Measurements from ENCODE around the gene RALGPS2.

The RALGPS2 gene

GRCh38 chr1:178954325-178954690 lies 229.3 kb downstream of the RALGPS2 start:
- H3K23ac ChIP-seq (ENCODE audit: low read depth, low read length, poor library complexity), result peak overlapping the region; percentile 35
- peaks cover 0 to 3% (median 0%) of the 10 kb centered on the region in 3 experiments for H3K27me3 ChIP-seq (ENCODE audit: control insufficient read depth in 3 of 3, insufficient read depth in 3 of 3, low read depth in 1 of 3, low read length in 3 of 3)
- no peak overlapping the region for H4K91ac ChIP-seq (ENCODE audit: low read depth, low read length, poor library complexity)
- H2BK15ac ChIP-seq (ENCODE audit: low read length), result no peak overlapping the region
- DNase-seq (ENCODE audit: low spot score), result no peak
- no peak overlapping the region for H2BK5ac ChIP-seq (ENCODE audit: low read length)
- no peak overlapping the region for H3K27ac ChIP-seq (replicated peaks; ENCODE audit: low read length)
- no peak overlapping the region for H2AK5ac ChIP-seq (ENCODE audit: low read depth, low read length)
- no peak overlapping the region for H2BK12ac ChIP-seq (ENCODE audit: low read length)
- no peaks in the 10 kb centered on the region for H3K79me1 ChIP-seq (ENCODE audit: low read depth, low read length)
- no peak overlapping the region for H3K9ac ChIP-seq (ENCODE audit: low read depth, low read length, poor library complexity)
- H3K4me1 ChIP-seq (ENCODE audit: control insufficient read depth in 2 of 2, insufficient read depth in 1 of 2, low read depth in 1 of 2, low read length in 2 of 2), result no peaks in the 10 kb centered on the region
- H3K18ac ChIP-seq (ENCODE audit: low read length), result no peak overlapping the region
- no peak overlapping the region for H3K4ac ChIP-seq (ENCODE audit: low read length)
- H3K4me3 ChIP-seq (ENCODE audit: low read length in 2 of 2), result no peak overlapping the region
- no peaks in the 10 kb centered on the region for H3K36me3 ChIP-seq (replicated peaks in 1 of 2; ENCODE audit: control insufficient read depth in 2 of 2, insufficient read depth in 2 of 2, low read length in 2 of 2)
- no peak overlapping the region for H4K8ac ChIP-seq (ENCODE audit: low read depth, low read length)
- no peaks in the 10 kb centered on the region for H3K9me3 ChIP-seq (replicated peaks in 1 of 2; ENCODE audit: control insufficient read depth in 2 of 2, insufficient read depth in 1 of 2, low read depth in 1 of 2, low read length in 2 of 2)
- no peak overlapping the region for H2BK120ac ChIP-seq (ENCODE audit: low read depth, low read length)
- no peak overlapping the region for H3K14ac ChIP-seq (ENCODE audit: low read length)
- WGBS, 2 donors (ENCODE audit: extremely low coverage in 2 of 2, insufficient read length in 2 of 2, insufficient replicate concordance in 1 of 2), result no CpG with 5 or more reads among the region's 11 CpGs
- H3K4me2 ChIP-seq (ENCODE audit: insufficient read depth, low read length, poor library complexity, severe bottlenecking), result no peak overlapping the region
- no peak overlapping the region for H2AFZ ChIP-seq (ENCODE audit: low read length)

GRCh38 chr1:178954937-178955336 lies 229.9 kb downstream of the RALGPS2 start:
- Histone ChIP-seq H3K4me2 (ENCODE audit: insufficient read depth, low read length, poor library complexity, severe bottlenecking) (no peak overlapping the region), H2BK12ac (ENCODE audit: low read length) (no peak overlapping the region), H3K14ac (ENCODE audit: low read length) (no peak overlapping the region), H2BK15ac (ENCODE audit: low read length) (no peak overlapping the region), H3K4ac (ENCODE audit: low read length) (no peak overlapping the region), H3K9ac (ENCODE audit: low read depth, low read length, poor library complexity) (no peak overlapping the region), H2BK5ac (ENCODE audit: low read length) (no peak overlapping the region), H3K27me3 (ENCODE audit: control insufficient read depth in 3 of 3, insufficient read depth in 3 of 3, low read depth in 1 of 3, low read length in 3 of 3) (peaks cover 0 to 3% (median 0%) of the 10 kb centered on the region in 3 experiments), H4K8ac (ENCODE audit: low read depth, low read length) (no peak overlapping the region), H2BK120ac (ENCODE audit: low read depth, low read length) (no peak overlapping the region), H3K4me3 (ENCODE audit: low read length in 2 of 2) (no peak overlapping the region), H3K4me1 (ENCODE audit: control insufficient read depth in 2 of 2, insufficient read depth in 1 of 2, low read depth in 1 of 2, low read length in 2 of 2) (no peaks in the 10 kb centered on the region), H3K23ac (ENCODE audit: low read depth, low read length, poor library complexity) (no peak overlapping the region), H3K9me3 (replicated peaks in 1 of 2; ENCODE audit: control insufficient read depth in 2 of 2, insufficient read depth in 1 of 2, low read depth in 1 of 2, low read length in 2 of 2) (no peaks in the 10 kb centered on the region), H4K91ac (ENCODE audit: low read depth, low read length, poor library complexity) (no peak overlapping the region), H3K27ac (replicated peaks; ENCODE audit: low read length) (no peak overlapping the region), H2AFZ (ENCODE audit: low read length) (no peak overlapping the region), H2AK5ac (ENCODE audit: low read depth, low read length) (no peak overlapping the region), H3K36me3 (replicated peaks in 1 of 2; ENCODE audit: control insufficient read depth in 2 of 2, insufficient read depth in 2 of 2, low read length in 2 of 2) (no peaks in the 10 kb centered on the region), H3K79me1 (ENCODE audit: low read depth, low read length) (no peaks in the 10 kb centered on the region), H3K18ac (ENCODE audit: low read length) (no peak overlapping the region)
- WGBS, 2 donors (ENCODE audit: extremely low coverage in 2 of 2, insufficient read length in 2 of 2, insufficient replicate concordance in 1 of 2), result no CpG with 5 or more reads among the region's 6 CpGs
- no peak for DNase-seq (ENCODE audit: low spot score)

GRCh38 chr1:178955391-178955954 lies 230.4 kb downstream of the RALGPS2 start:
- Histone ChIP-seq H2BK5ac (ENCODE audit: low read length) (no peak overlapping the region), H3K9me3 (replicated peaks in 1 of 2; ENCODE audit: control insufficient read depth in 2 of 2, insufficient read depth in 1 of 2, low read depth in 1 of 2, low read length in 2 of 2) (no peaks in the 10 kb centered on the region), H3K4me2 (ENCODE audit: insufficient read depth, low read length, poor library complexity, severe bottlenecking) (no peak overlapping the region), H3K9ac (ENCODE audit: low read depth, low read length, poor library complexity) (no peak overlapping the region), H4K8ac (ENCODE audit: low read depth, low read length) (no peak overlapping the region), H2AK5ac (ENCODE audit: low read depth, low read length) (no peak overlapping the region), H3K4me3 (ENCODE audit: low read length in 2 of 2) (no peak overlapping the region), H3K79me1 (ENCODE audit: low read depth, low read length) (no peaks in the 10 kb centered on the region), H2BK15ac (ENCODE audit: low read length) (no peak overlapping the region), H3K4ac (ENCODE audit: low read length) (no peak overlapping the region), H3K27ac (replicated peaks; ENCODE audit: low read length) (no peak overlapping the region), H3K27me3 (ENCODE audit: control insufficient read depth in 3 of 3, insufficient read depth in 3 of 3, low read depth in 1 of 3, low read length in 3 of 3) (peaks cover 0 to 3% (median 0%) of the 10 kb centered on the region in 3 experiments), H3K4me1 (ENCODE audit: control insufficient read depth in 2 of 2, insufficient read depth in 1 of 2, low read depth in 1 of 2, low read length in 2 of 2) (no peaks in the 10 kb centered on the region), H2BK12ac (ENCODE audit: low read length) (no peak overlapping the region), H3K36me3 (replicated peaks in 1 of 2; ENCODE audit: control insufficient read depth in 2 of 2, insufficient read depth in 2 of 2, low read length in 2 of 2) (no peaks in the 10 kb centered on the region), H3K18ac (ENCODE audit: low read length) (no peak overlapping the region), H2AFZ (ENCODE audit: low read length) (no peak overlapping the region), H3K14ac (ENCODE audit: low read length) (no peak overlapping the region), H2BK120ac (ENCODE audit: low read depth, low read length) (no peak overlapping the region), H4K91ac (ENCODE audit: low read depth, low read length, poor library complexity) (no peak overlapping the region), H3K23ac (ENCODE audit: low read depth, low read length, poor library complexity) (no peak overlapping the region)
- no CpG with 5 or more reads among the region's 1 CpG for WGBS, 2 donors (ENCODE audit: extremely low coverage in 2 of 2, insufficient read length in 2 of 2, insufficient replicate concordance in 1 of 2)
- no peak for DNase-seq (ENCODE audit: low spot score)

GRCh38 chr1:178958491-178958890 lies 233.4 kb downstream of the RALGPS2 start:
- Histone ChIP-seq H3K23ac (ENCODE audit: low read depth, low read length, poor library complexity) (peak overlapping the region; percentile 20), H3K79me1 (ENCODE audit: low read depth, low read length) (no peaks in the 10 kb centered on the region), H3K27ac (replicated peaks; ENCODE audit: low read length) (no peak overlapping the region), H3K9ac (ENCODE audit: low read depth, low read length, poor library complexity) (no peak overlapping the region), H3K4ac (ENCODE audit: low read length) (no peak overlapping the region), H2BK5ac (ENCODE audit: low read length) (no peak overlapping the region), H2AK5ac (ENCODE audit: low read depth, low read length) (no peak overlapping the region), H2AFZ (ENCODE audit: low read length) (no peak overlapping the region), H2BK15ac (ENCODE audit: low read length) (no peak overlapping the region), H3K14ac (ENCODE audit: low read length) (no peak overlapping the region), H2BK12ac (ENCODE audit: low read length) (no peak overlapping the region), H3K4me3 (ENCODE audit: low read length in 2 of 2) (no peak overlapping the region), H4K8ac (ENCODE audit: low read depth, low read length) (no peak overlapping the region), H3K4me2 (ENCODE audit: insufficient read depth, low read length, poor library complexity, severe bottlenecking) (no peak overlapping the region), H3K4me1 (ENCODE audit: control insufficient read depth in 2 of 2, insufficient read depth in 1 of 2, low read depth in 1 of 2, low read length in 2 of 2) (no peaks in the 10 kb centered on the region), H2BK120ac (ENCODE audit: low read depth, low read length) (no peak overlapping the region), H3K9me3 (replicated peaks in 1 of 2; ENCODE audit: control insufficient read depth in 2 of 2, insufficient read depth in 1 of 2, low read depth in 1 of 2, low read length in 2 of 2) (no peaks in the 10 kb centered on the region), H3K36me3 (replicated peaks in 1 of 2; ENCODE audit: control insufficient read depth in 2 of 2, insufficient read depth in 2 of 2, low read length in 2 of 2) (no peaks in the 10 kb centered on the region), H3K27me3 (ENCODE audit: control insufficient read depth in 3 of 3, insufficient read depth in 3 of 3, low read depth in 1 of 3, low read length in 3 of 3) (no peaks in the 10 kb centered on the region), H4K91ac (ENCODE audit: low read depth, low read length, poor library complexity) (no peak overlapping the region), H3K18ac (ENCODE audit: low read length) (peak overlapping the region; percentile 13)
- no peak for DNase-seq (ENCODE audit: low spot score)
- no CpG with 5 or more reads among the region's 9 CpGs for WGBS, 2 donors (ENCODE audit: extremely low coverage in 2 of 2, insufficient read length in 2 of 2, insufficient replicate concordance in 1 of 2)
